Measurements from ENCODE around the gene S100Z. TPM values are rescaled to one million over a fixed set of nuclear protein-coding genes. Genes with fewer than 3 reads are reported as not detected.

The S100Z gene
- polyA plus RNA-seq, 2 of the 4 experiments (the other 2 are of a cell fraction): not detected

- Histone ChIP-seq H3K4me2 (peak within 1 kb of the TSS; percentile 87), H3K4me1 (peaks cover 74% of the 10 kb centered on the region), H3K9me3 (no peaks in the 10 kb centered on the region), H3K4me3 (peak within 1 kb of the TSS; percentile 88), H3K27ac (peak within 1 kb of the TSS; percentile 83 to 94)
- DNase-seq (ENCODE audit: low read depth in 1 of 2, low spot score in 1 of 2): peak; percentile 88 to 91
- POLR2A ChIA-PET: interaction anchor here (0.6 to 11.4 kb wide), 10 partner anchors 9 to 211 kb away, joined by 3 to 218 read pairs (median 4); partner anchors contain the start of gene AGGF1
- no peak for FAIRE-seq
- CTCF ChIA-PET: interaction anchor here (0.6 to 4.5 kb wide), 14 partner anchors 8 to 225 kb away, joined by 3 to 31 read pairs (median 4); partner anchors contain the start of gene S100Z
- TF ChIP-seq KDM5A (IDR thresholded peaks at IDR 0.05) (no peak), MAX (IDR thresholded peaks at IDR 0.05) (peak; percentile 78), GATA3 (IDR thresholded peaks at IDR 0.05; ENCODE audit: borderline replicate concordance) (peak; percentile 61), E2F6 (IDR thresholded peaks at IDR 0.05; ENCODE audit: borderline replicate concordance, low read depth) (peak; percentile 52; the same call in 1 of the 2 replicates), CBX8 (IDR thresholded peaks at IDR 0.05) (no peak), REST (IDR thresholded peaks at IDR 0.05) (0 out of 2 replicates have a peak, but pooled peaks have one; percentile 14), RAD21 (conservative IDR thresholded peaks at IDR 0.05 in 1 of 2, IDR thresholded peaks at IDR 0.05 in 1 of 2) (peak; percentile 17 to 31; a peak in 1 of 5 replicates), PHF8 (IDR thresholded peaks at IDR 0.05; ENCODE audit: borderline replicate concordance, low read depth) (peak; percentile 47; the same call in 1 of the 2 replicates), FOSL2 (IDR thresholded peaks at IDR 0.05) (no peak), FOSL2 (CRISPR knock-in tag; IDR thresholded peaks at IDR 0.05) (peak; percentile 52; the same call in 1 of the 2 replicates), EP300 (IDR thresholded peaks at IDR 0.05) (0 out of 5 replicates have a peak, but pooled peaks of 1 of the 2 experiments have one; percentile 10), SMC3 (IDR thresholded peaks at IDR 0.05) (no peak; the same call in 1 of the 3 replicates), POLR2A (IDR thresholded peaks at IDR 0.05; ENCODE audit: low read length) (peak; percentile 47)
- TF ChIP-seq, protein P1, sequence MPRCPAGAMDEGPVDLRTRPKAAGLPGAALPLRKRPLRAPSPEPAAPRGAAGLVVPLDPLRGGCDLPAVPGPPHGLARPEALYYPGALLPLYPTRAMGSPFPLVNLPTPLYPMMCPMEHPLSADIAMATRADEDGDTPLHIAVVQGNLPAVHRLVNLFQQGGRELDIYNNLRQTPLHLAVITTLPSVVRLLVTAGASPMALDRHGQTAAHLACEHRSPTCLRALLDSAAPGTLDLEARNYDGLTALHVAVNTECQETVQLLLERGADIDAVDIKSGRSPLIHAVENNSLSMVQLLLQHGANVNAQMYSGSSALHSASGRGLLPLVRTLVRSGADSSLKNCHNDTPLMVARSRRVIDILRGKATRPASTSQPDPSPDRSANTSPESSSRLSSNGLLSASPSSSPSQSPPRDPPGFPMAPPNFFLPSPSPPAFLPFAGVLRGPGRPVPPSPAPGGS (IDR thresholded peaks at IDR 0.05): peak; percentile 77; the same call in 2 of the 3 replicates
- 2% methylated on average over 40 of the region's 72 CpGs for WGBS (ENCODE audit: missing lambda C conversion rate)
- peak; percentile 78 to 81 for ATAC-seq
Measured at GRCh38 chr5:76818844-76819831, 30.7 kb upstream of the S100Z start, which contains the start of gene F2RL1. TSS of gene F2RL1 (plus strand) at chr5:76819030. CDS start at chr5:76819183, 153 bp downstream.

- WGBS (ENCODE audit: missing lambda C conversion rate): 17% methylated on average over 25 of the region's 31 CpGs
- ChIA-PET POLR2A (interaction anchor here (1.0 to 11.4 kb wide), 6 partner anchors 9 to 110 kb away, joined by 3 to 218 read pairs (median 6); no protein-coding TSS in a partner anchor), CTCF (interaction anchor here (1.1 to 4.5 kb wide), 5 partner anchors 28 to 257 kb away, joined by 3 to 18 read pairs (median 4); no protein-coding TSS in a partner anchor)
- peak overlapping the region; percentile 87 for H3K4me2 ChIP-seq
- peak overlapping the region; percentile 88 for H3K4me3 ChIP-seq
- no peaks in the 10 kb centered on the region for H3K9me3 ChIP-seq
- H3K4me1 ChIP-seq: peaks cover 68% of the 10 kb centered on the region
- peak; percentile 26 to 35; a peak in 4 of 6 replicates for ATAC-seq
- DNase-seq (ENCODE audit: low read depth in 1 of 2, low spot score in 1 of 2): peak; percentile 47 to 63
- peak overlapping the region; percentile 83 to 94 for H3K27ac ChIP-seq
- FAIRE-seq: no peak
- no peak for TF ChIP-seq RARB (CRISPR knock-in tag; IDR thresholded peaks at IDR 0.05)
- TF ChIP-seq EP300 (IDR thresholded peaks at IDR 0.05): no peak
- TF ChIP-seq E2F6 (IDR thresholded peaks at IDR 0.05; ENCODE audit: borderline replicate concordance, low read depth): no peak
- TF ChIP-seq PHF8 (IDR thresholded peaks at IDR 0.05; ENCODE audit: borderline replicate concordance, low read depth): peak; percentile 57
- TF ChIP-seq RCOR1 (IDR thresholded peaks at IDR 0.05; ENCODE audit: low read depth, low read length): no peak
- TF ChIP-seq JUN (IDR thresholded peaks at IDR 0.05): peak in 1 of 2 experiments; percentile 17; a peak in 1 of 5 replicates
- no peak for TF ChIP-seq REST (IDR thresholded peaks at IDR 0.05)
- TF ChIP-seq, protein P2, sequence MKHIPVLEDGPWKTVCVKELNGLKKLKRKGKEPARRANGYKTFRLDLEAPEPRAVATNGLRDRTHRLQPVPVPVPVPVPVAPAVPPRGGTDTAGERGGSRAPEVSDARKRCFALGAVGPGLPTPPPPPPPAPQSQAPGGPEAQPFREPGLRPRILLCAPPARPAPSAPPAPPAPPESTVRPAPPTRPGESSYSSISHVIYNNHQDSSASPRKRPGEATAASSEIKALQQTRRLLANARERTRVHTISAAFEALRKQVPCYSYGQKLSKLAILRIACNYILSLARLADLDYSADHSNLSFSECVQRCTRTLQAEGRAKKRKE (CRISPR knock-in tag; IDR thresholded peaks at IDR 0.05; ENCODE audit: low read depth): no peak
- no peak for TF ChIP-seq JUNB (IDR thresholded peaks at IDR 0.05)
- TF ChIP-seq EHMT2 (IDR thresholded peaks at IDR 0.05; ENCODE audit: low read depth): no peak
Measured at GRCh38 chr5:76819851-76820525, 29.8 kb upstream of the S100Z start.

Data from A549 (cell line).